Central memory CD4-positive, alpha-beta T cell (primary cell): ENCODE results near the gene CHCHD2.
"Not testable (repeated sequence)": the region's sequence is repeated elsewhere in the genome, so short reads cannot be mapped to it uniquely, and the experiment has no call there.

ENCODE experiments used
- DNase-seq: peaks from one replicate; pipeline ENCODE4 v3.0.0; 2022

CHCHD2 gene

GRCh38 chr7:56081626-56082340, 24.5 kb downstream of the CHCHD2 start:
- DNase-seq: no peak

- DNase-seq: not testable (repeated sequence)
These were observed 25.4 kb downstream of the CHCHD2 start for GRCh38 chr7:56080726-56081435.

GRCh38 chr7:56079450-56080185, 26.7 kb downstream of the CHCHD2 start:
- DNase-seq: no peak

GRCh38 chr7:56078196-56078595, 28.1 kb downstream of the CHCHD2 start:
- no peak for DNase-seq

DNA sequence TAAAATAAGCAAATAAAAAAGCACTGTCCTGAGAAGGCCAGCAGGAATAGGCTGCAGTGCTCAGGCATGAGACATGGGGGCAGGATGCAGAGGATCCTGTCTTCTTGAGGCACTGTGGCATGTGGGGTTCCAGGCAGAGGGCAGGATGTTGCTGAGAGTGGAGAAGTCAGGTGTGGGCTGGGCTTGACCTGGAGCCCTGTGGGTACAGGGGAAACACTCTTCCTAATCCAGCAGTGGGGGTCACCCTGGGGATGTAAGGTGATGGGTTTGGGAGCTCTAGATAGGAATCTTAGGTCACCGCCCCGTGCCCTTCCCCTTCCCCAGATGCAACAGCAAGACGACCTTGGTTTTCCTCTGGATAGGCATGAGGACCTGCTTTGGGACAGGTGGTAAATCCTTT, 28.6 kb downstream of the CHCHD2 start:
- DNase-seq: no peak

GRCh38 chr7:56074371-56074791, 31.9 kb downstream of the CHCHD2 start:
- DNase-seq: peak; percentile 42

- DNase-seq: not testable (repeated sequence)
These were observed 39.9 kb downstream of the CHCHD2 start for GRCh38 chr7:56066376-56066775.

DNA sequence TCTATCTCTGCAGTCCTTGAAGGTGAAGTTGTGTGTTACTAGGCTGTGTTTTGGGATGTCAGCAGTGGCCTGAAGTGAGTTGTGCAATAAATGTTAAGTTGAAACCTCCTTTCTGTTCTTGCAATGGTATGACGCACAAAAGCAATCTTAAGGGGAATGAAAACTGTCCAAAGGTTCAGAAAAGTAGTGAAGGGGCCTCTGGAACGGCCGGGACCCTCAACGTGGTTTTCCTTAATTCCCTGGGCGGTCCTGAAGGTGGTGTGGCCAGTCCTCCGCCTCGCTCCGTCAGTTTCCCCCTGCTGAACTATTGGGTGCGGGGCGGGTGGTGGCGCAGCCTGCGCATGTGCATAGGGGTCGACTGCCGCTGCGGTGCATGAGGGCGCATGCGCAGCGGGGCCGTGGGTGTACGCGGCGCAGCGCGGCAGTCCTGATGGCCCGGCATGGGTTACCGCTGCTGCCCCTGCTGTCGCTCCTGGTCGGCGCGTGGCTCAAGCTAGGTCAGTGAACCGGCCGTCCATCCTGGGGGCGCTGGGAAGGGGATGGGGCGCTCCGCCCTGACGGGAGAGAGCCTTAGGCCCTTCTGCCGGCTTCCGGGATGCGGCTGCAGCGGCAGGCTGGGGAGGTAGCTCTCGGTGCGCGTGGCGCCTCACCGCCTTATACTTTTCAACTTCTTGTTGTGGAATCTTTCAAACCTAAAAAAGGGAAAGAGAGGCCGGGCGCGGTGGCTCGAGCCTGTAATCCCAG, 42.2 kb downstream of the CHCHD2 start, which contains the start of gene SUMF2:
Gene SUMF2, plus strand, starts transcription at position 405 of the 744 bp plus-strand sequence. Its CDS starts 26 bp downstream, at position 431.
- DNase-seq: peak; percentile 91

GRCh38 chr7:56063500-56063881, 42.8 kb downstream of the CHCHD2 start:
- no peak for DNase-seq

DNA sequence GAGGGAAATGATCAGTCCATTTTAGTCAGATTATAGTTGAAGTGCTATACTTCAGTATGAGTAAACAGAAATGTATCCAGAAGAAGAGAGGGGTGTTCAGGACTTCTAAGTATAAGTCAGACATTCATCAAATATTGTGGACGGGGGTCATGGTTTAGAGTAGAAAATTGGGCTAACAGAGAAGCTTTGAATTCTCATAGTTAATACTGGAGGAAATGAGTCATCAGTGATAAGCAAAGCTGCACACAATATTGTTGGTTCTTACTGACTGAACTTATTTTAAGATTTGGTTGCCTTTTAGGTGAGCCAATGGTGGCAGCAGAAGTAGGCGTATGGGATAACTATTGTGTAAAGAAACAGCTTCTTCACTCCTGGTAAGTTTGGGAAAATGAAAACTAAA, 43.9 kb downstream of the CHCHD2 start:
- no peak for DNase-seq

DNA sequence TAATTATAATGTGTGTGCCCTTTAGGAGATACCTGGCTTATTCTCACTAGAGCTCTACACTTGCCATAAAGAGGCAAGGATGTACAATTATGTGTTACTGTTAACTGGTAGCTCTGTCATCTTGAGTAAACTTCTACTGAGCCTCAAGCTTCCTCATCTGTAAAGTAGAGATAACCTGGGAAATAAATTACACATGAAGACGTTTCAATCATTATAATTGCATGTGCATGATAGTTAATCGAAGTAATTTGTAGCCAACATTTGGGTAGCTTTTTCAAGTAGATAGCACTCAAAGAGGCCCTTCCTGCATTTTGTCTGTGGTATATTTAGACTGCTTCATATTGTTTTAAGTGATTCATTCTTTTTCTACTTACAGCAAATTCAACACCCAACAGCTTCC, 52.3 kb downstream of the CHCHD2 start:
- DNase-seq: no peak

DNA sequence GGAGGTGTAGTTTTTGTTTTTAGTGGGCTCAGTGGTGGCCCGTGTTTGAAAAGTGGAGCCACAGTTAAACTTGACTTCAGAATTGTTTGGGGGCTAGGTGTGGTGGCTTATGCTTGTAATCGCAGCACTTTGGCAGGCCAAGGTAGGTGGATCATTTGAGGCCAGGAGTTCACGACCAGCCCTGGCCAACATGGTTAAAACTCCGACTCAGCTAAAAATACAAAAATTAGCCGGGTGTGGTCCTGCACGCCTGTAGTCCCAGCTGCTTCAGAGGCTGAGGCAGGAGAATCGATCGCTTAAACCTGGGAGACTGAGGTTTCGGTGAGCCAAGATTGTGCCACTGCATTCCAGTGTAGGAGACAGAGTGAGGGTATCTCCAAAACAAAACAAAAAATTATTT, 52.9 kb downstream of the CHCHD2 start:
- DNase-seq: no peak
